PC-3 (cell line): Measurements from ENCODE around the gene ANK2. TPM values are rescaled to one million over a fixed set of nuclear protein-coding genes. Genes with fewer than 3 reads are reported as not detected.

Experiments
- ATAC-seq: fragments of 200-7000 bp; cut with Tn5 transposase; 2 replicates; pipeline ENCODE4 v1.9.1; 2020; ENCODE audit warnings: mild to moderate bottlenecking, moderate library complexity
- BruUV-seq: library from RNA; stranded (reverse); fragments of 400-500 nt; replicated peaks from 2 replicates; lab custom pipeline; 2021; lab: Mats Ljungman, UMichigan
- CTCF ChIA-PET: fragments of 300-600 bp; sonication (Branson Sonifier 250); formaldehyde crosslinking; loops from one replicate; lab custom pipeline; 2022; ENCODE audit warnings: antibody characterized with exemption; lab: Charles Lee
- POLR2A ChIA-PET: fragments of 300-600 bp; sonication (Branson Sonifier 250); formaldehyde crosslinking; loops from one replicate; lab custom pipeline; 2022; ENCODE audit warnings: antibody characterized with exemption; ENCODE audit not compliant: unreplicated experiment; lab: Charles Lee
- DNase-seq: peaks from one replicate; pipeline ENCODE4 v3.0.0-alpha.2; 2015
- H2AFZ ChIP-seq: fragments of 300-600 bp; sonication (generic); 2 replicates; pipeline ENCODE4 v1.6.0; 2016; ENCODE audit warnings: antibody characterized with exemption, low read length
- H3F3A ChIP-seq: fragments of 300-600 bp; sonication (generic); one replicate; pipeline ENCODE4 v1.6.0; 2017; ENCODE audit warnings: antibody characterized with exemption, low read length, control low read depth, mild to moderate bottlenecking; ENCODE audit not compliant: unreplicated experiment
- H3K27ac ChIP-seq: fragments of 300-600 bp; sonication (generic); 2 replicates; pipeline ENCODE4 v1.5.1; 2016; ENCODE audit warnings: mild to moderate bottlenecking, low read length
- H3K27me3 ChIP-seq: fragments of 300-600 bp; sonication (generic); 2 replicates; pipeline ENCODE4 v1.6.1; 2016; ENCODE audit warnings: low read length, mixed read lengths
- H3K36me3 ChIP-seq: fragments of 300-600 bp; sonication (generic); 2 replicates; pipeline ENCODE4 v1.6.1; 2016; ENCODE audit warnings: low read depth, mixed run types, low read length, mixed read lengths
- H3K4me1 ChIP-seq: fragments of 300-600 bp; sonication (generic); 2 replicates; pipeline ENCODE4 v1.5.1; 2016; ENCODE audit warnings: low read length; ENCODE audit not compliant: insufficient read depth
- H3K4me2 ChIP-seq: fragments of 300-600 bp; sonication (generic); 2 replicates; pipeline ENCODE4 v1.6.0; 2016; ENCODE audit warnings: low read length
- H3K4me3 ChIP-seq: fragments of 300-600 bp; sonication (generic); 2 replicates; pipeline ENCODE4 v1.5.1; 2016; ENCODE audit warnings: mild to moderate bottlenecking, low read length, mixed read lengths
- H3K79me2 ChIP-seq: fragments of 300-600 bp; sonication (generic); 2 replicates; pipeline ENCODE4 v1.6.1; 2017; ENCODE audit warnings: low read length, mixed read lengths
- H3K9ac ChIP-seq: fragments of 300-600 bp; sonication (generic); 2 replicates; pipeline ENCODE4 v1.6.0; 2016; ENCODE audit warnings: mild to moderate bottlenecking, low read length
- H3K9me2 ChIP-seq: fragments of 300-600 bp; sonication (generic); replicated peaks from 2 replicates; pipeline ENCODE4 v1.6.1; 2016; ENCODE audit warnings: mixed run types, low read length, mixed read lengths
- H3K9me3 ChIP-seq: fragments of 300-600 bp; sonication (generic); 2 replicates; pipeline ENCODE4 v1.6.1; 2016; ENCODE audit warnings: low read length, mixed read lengths
- H4K20me1 ChIP-seq: fragments of 300-600 bp; sonication (generic); 2 replicates; pipeline ENCODE4 v1.6.1; 2016; ENCODE audit warnings: low read length, mixed read lengths
- EZH2 ChIP-seq: fragments of 300-600 bp; sonication (generic); IDR thresholded peaks from one replicate; pipeline ENCODE4 v1.6.1; 2017; ENCODE audit warnings: antibody characterized with exemption, mild to moderate bottlenecking, low read length; ENCODE audit not compliant: unreplicated experiment
- EZH2phosphoT487 ChIP-seq: fragments of 300-600 bp; sonication (generic); IDR thresholded peaks from 2 replicates; pipeline ENCODE4 v1.6.1; 2018; ENCODE audit warnings: mild to moderate bottlenecking, antibody characterized with exemption, low read length, borderline replicate concordance
- intact Hi-C: fragments of 100-400 bp; cut with micrococcal nuclease; formaldehyde crosslinking; loops from 2 replicates; pipeline ENCODE4 v1.9.0; 2023
- total RNA-seq: library from RNA; depleted of rRNA; stranded (reverse); fragments of >200 nt; gene quantifications from 2 replicates; pipeline ENCODE4 v1.2.3, GENCODE V29; 2014
- TF ChIP-seq, protein P1 (sequence below): fragments of 300-600 bp; sonication (generic); conservative IDR thresholded peaks from 2 replicates; pipeline ENCODE4 v1.5.1; 2017; ENCODE audit warnings: antibody characterized with exemption, low read depth, mild to moderate bottlenecking, low read length

The ANK2 gene
- total RNA-seq, 1 experiment from 2014 or later: 1.8 TPM

- TF ChIP-seq EZH2 (no peak), EZH2phosphoT487 (no peak)
- TF ChIP-seq, protein P1, sequence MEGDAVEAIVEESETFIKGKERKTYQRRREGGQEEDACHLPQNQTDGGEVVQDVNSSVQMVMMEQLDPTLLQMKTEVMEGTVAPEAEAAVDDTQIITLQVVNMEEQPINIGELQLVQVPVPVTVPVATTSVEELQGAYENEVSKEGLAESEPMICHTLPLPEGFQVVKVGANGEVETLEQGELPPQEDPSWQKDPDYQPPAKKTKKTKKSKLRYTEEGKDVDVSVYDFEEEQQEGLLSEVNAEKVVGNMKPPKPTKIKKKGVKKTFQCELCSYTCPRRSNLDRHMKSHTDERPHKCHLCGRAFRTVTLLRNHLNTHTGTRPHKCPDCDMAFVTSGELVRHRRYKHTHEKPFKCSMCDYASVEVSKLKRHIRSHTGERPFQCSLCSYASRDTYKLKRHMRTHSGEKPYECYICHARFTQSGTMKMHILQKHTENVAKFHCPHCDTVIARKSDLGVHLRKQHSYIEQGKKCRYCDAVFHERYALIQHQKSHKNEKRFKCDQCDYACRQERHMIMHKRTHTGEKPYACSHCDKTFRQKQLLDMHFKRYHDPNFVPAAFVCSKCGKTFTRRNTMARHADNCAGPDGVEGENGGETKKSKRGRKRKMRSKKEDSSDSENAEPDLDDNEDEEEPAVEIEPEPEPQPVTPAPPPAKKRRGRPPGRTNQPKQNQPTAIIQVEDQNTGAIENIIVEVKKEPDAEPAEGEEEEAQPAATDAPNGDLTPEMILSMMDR: no peak
- no peaks in the 10 kb centered on the region for H3F3A ChIP-seq
- ATAC-seq (peak; percentile 47; the same call in 1 of the 2 replicates), DNase-seq (peak; percentile 75)
- no peak overlapping the region for H3K4me3 ChIP-seq
- no peak overlapping the region for H3K9ac ChIP-seq
- H3K79me2 ChIP-seq: no peaks in the 10 kb centered on the region
- H3K27ac ChIP-seq: peak overlapping the region; percentile 45
- no peaks in the 10 kb centered on the region for H3K9me3 ChIP-seq
- no peak overlapping the region for H2AFZ ChIP-seq
- peaks cover 15% of the 10 kb centered on the region for H3K4me1 ChIP-seq
- no peaks in the 10 kb centered on the region for H3K9me2 ChIP-seq
- no peaks in the 10 kb centered on the region for H3K36me3 ChIP-seq
- peak overlapping the region; percentile 50; the same call in 1 of the 2 replicates for H3K4me2 ChIP-seq
- H3K27me3 ChIP-seq: no peaks in the 10 kb centered on the region
- POLR2A ChIA-PET: no interaction called here
- intact Hi-C loops: loop anchor here (5.0 to 10.0 kb wide), 2 partner anchors 46 to 509 kb away; no protein-coding TSS in a partner anchor
- no peaks in the 10 kb centered on the region for H4K20me1 ChIP-seq
- BruUV-seq: no TSS peak
- CTCF ChIA-PET: no interaction called here
These were observed 349.1 kb downstream of the ANK2 start for GRCh38 chr4:113398441-113399143.

GRCh38 chr4:113404167-113404571, 354.7 kb downstream of the ANK2 start:
- no peaks in the 10 kb centered on the region for H3F3A ChIP-seq
- no peaks in the 10 kb centered on the region for H3K79me2 ChIP-seq
- no peak overlapping the region for H3K27ac ChIP-seq
- H3K4me1 ChIP-seq: peaks cover 25% of the 10 kb centered on the region
- DNase-seq: no peak
- H2AFZ ChIP-seq: no peak overlapping the region
- ATAC-seq: no peak
- H3K27me3 ChIP-seq: no peaks in the 10 kb centered on the region
- no peak overlapping the region for H3K4me2 ChIP-seq
- H3K4me3 ChIP-seq: no peak overlapping the region
- ChIA-PET POLR2A (no interaction called here), CTCF (no interaction called here)
- intact Hi-C loops: no loop called here
- BruUV-seq: no TSS peak
- no peaks in the 10 kb centered on the region for H3K9me2 ChIP-seq
- no peak overlapping the region for H3K9ac ChIP-seq
- H4K20me1 ChIP-seq: no peaks in the 10 kb centered on the region
- TF ChIP-seq, protein P1: no peak
- TF ChIP-seq EZH2phosphoT487 (no peak), EZH2 (no peak)
- no peaks in the 10 kb centered on the region for H3K9me3 ChIP-seq
- no peaks in the 10 kb centered on the region for H3K36me3 ChIP-seq

DNA sequence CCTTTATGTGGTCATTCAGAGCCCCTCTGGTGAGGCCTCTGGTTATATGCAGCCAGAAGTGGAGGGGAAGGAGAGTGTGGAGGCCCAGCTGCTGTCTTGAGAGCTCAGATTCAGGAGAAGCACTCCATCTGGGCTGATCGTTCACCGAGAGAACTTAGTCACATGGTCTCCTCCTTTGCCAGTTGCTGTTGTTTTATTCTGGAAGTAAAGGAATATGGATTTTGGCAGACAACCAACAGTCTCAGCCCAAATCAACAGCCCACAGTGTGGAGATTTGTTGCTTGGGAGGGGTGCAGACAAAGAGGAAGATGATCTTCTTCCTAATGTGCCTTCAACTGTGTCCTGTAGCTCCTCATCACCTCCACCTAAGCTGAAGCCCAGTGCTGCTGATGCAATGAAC, 355.4 kb downstream of the ANK2 start:
- no peaks in the 10 kb centered on the region for H3K79me2 ChIP-seq
- H4K20me1 ChIP-seq: no peaks in the 10 kb centered on the region
- no peak for DNase-seq
- no peak overlapping the region for H3K4me3 ChIP-seq
- no peak overlapping the region for H2AFZ ChIP-seq
- H3K4me1 ChIP-seq: peaks cover 25% of the 10 kb centered on the region
- H3K9me3 ChIP-seq: no peaks in the 10 kb centered on the region
- no peak overlapping the region for H3K27ac ChIP-seq
- H3F3A ChIP-seq: no peaks in the 10 kb centered on the region
- ATAC-seq: no peak
- H3K9ac ChIP-seq: no peak overlapping the region
- no peaks in the 10 kb centered on the region for H3K27me3 ChIP-seq
- no TSS peak for BruUV-seq
- ChIA-PET CTCF (no interaction called here), POLR2A (no interaction called here)
- no peaks in the 10 kb centered on the region for H3K9me2 ChIP-seq
- intact Hi-C loops: no loop called here
- H3K4me2 ChIP-seq: no peak overlapping the region
- TF ChIP-seq, protein P1: no peak
- no peak for TF ChIP-seq EZH2phosphoT487
- TF ChIP-seq EZH2: no peak
- no peaks in the 10 kb centered on the region for H3K36me3 ChIP-seq
